Activated CD4-positive, alpha-beta T cell treated with anti-CD3 and anti-CD28 coated beads for 48 hours (primary cell): ENCODE data around the gene ARIH1.

Experiments used
- DNase-seq: peaks from one replicate; pipeline ENCODE4 v3.0.0-alpha.2; 2020

ARIH1 gene

GRCh38 chr15:72487070-72487797 is 13.1 kb downstream of the ARIH1 start:
- DNase-seq, result no peak

GRCh38 chr15:72488558-72488957 is 14.4 kb downstream of the ARIH1 start:
- DNase-seq, result no peak

GRCh38 chr15:72489943-72490554 is 15.9 kb downstream of the ARIH1 start:
- DNase-seq, result no peak

GRCh38 chr15:72491768-72492167 is 17.6 kb downstream of the ARIH1 start:
- DNase-seq, result no peak

GRCh38 chr15:72492733-72493132 is 18.6 kb downstream of the ARIH1 start:
- DNase-seq, result no peak

GRCh38 chr15:72493220-72493619 is 19.1 kb downstream of the ARIH1 start:
- no peak for DNase-seq

GRCh38 chr15:72495007-72495406 is 20.9 kb downstream of the ARIH1 start:
- DNase-seq, result no peak

GRCh38 chr15:72496783-72497182 is 22.7 kb downstream of the ARIH1 start:
- no peak for DNase-seq

- DNase-seq, result no peak
These were observed 23.3 kb downstream of the ARIH1 start for GRCh38 chr15:72497402-72497801.

- no peak for DNase-seq
These were observed 28.2 kb downstream of the ARIH1 start for GRCh38 chr15:72502220-72502809.

- no peak for DNase-seq
These were observed 29.0 kb downstream of the ARIH1 start for GRCh38 chr15:72503147-72503546.

- no peak for DNase-seq
These were observed 33.4 kb downstream of the ARIH1 start for GRCh38 chr15:72507402-72508092.

GRCh38 chr15:72509484-72509883 is 35.4 kb downstream of the ARIH1 start:
- no peak for DNase-seq

- no peak for DNase-seq
These were observed 37.4 kb downstream of the ARIH1 start for GRCh38 chr15:72511536-72511935.

- no peak for DNase-seq
These were observed 41.7 kb downstream of the ARIH1 start for GRCh38 chr15:72515591-72516389.

- DNase-seq, result no peak
These were observed 42.6 kb downstream of the ARIH1 start for GRCh38 chr15:72516777-72517176.

- no peak for DNase-seq
These were observed 47.6 kb downstream of the ARIH1 start for GRCh38 chr15:72521682-72522081.

- DNase-seq, result peak; percentile 12
These were observed 59.0 kb downstream of the ARIH1 start for GRCh38 chr15:72532991-72533601.

- peak; percentile 27 for DNase-seq
These were observed 60.4 kb downstream of the ARIH1 start for GRCh38 chr15:72534523-72534922.

- no peak for DNase-seq
These were observed 61.8 kb downstream of the ARIH1 start for GRCh38 chr15:72535911-72536310.

- no peak for DNase-seq
These were observed 62.4 kb downstream of the ARIH1 start for GRCh38 chr15:72536506-72536905.

- DNase-seq, result no peak
These were observed 64.8 kb downstream of the ARIH1 start for GRCh38 chr15:72538931-72539330.
